ENCODE results near the gene FAM241B.

Gene FAM241B

DNA sequence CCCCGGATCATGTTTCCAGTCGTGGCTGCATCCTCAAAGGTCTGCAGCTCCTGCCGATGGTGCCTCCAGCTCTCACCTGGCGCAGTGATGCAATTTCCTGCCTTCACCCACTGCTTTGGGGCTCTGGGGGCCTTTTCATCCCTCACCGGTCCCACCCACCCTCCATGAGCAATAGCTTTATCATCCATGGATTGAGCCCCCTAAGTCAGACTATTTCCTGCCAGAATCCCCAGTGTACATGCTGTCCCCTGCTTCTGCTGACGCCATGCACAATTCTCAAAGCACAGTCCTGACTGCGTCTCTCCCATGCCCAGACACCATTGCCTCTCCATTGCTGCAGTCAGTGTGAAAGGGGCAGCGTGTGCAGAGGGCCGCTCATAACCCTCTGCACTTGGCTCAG is 49.7 kb downstream of the FAM241B start:
- no peak for DNase-seq (ENCODE audit: extremely low read depth, low read depth)
- TF ChIP-seq, protein P1, sequence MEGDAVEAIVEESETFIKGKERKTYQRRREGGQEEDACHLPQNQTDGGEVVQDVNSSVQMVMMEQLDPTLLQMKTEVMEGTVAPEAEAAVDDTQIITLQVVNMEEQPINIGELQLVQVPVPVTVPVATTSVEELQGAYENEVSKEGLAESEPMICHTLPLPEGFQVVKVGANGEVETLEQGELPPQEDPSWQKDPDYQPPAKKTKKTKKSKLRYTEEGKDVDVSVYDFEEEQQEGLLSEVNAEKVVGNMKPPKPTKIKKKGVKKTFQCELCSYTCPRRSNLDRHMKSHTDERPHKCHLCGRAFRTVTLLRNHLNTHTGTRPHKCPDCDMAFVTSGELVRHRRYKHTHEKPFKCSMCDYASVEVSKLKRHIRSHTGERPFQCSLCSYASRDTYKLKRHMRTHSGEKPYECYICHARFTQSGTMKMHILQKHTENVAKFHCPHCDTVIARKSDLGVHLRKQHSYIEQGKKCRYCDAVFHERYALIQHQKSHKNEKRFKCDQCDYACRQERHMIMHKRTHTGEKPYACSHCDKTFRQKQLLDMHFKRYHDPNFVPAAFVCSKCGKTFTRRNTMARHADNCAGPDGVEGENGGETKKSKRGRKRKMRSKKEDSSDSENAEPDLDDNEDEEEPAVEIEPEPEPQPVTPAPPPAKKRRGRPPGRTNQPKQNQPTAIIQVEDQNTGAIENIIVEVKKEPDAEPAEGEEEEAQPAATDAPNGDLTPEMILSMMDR (IDR thresholded peaks at IDR 0.05; ENCODE audit: low read depth, low read length): no peak

DNA sequence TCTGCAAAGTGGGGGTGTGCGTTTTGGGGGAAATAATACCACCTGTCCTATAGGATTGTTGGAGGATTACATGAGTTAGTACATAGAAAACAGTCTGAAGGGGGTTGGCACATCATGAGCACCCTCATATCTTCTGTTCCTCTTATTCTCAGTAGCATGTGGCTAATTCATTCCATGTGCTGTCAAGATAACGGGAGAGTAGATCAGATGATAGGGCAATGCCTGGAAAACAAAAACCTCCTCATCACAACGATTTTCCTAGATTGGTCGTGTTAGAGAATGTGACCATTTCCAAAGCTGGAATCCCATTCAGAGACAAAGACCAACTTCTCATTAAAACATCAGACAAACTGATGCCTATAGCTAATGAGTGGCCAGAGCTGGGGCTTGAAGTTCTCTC is 50.6 kb downstream of the FAM241B start:
- no peak for DNase-seq (ENCODE audit: extremely low read depth, low read depth)
- TF ChIP-seq, protein P1 (IDR thresholded peaks at IDR 0.05; ENCODE audit: low read depth, low read length): no peak

DNA sequence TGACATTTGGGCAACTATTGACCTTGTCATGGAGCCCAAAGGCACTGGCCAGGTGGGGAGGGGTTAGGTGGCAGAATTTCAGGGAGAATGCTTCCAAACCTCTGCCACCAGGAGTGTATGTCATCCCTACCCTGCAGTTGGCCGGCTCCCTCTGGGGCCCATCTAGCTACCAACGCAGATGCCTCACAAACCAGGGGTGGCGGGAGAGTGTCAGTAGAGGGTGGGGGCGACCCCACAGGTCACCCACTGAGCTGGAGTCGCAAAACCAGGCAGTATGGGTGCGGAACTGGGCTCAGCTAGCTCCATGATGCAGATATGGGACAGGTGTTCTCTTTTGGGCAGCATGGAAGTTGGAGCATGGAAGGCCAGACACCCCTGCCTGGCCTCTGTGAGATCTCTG is 51.4 kb downstream of the FAM241B start:
- DNase-seq (ENCODE audit: extremely low read depth, low read depth): no peak
- TF ChIP-seq, protein P1 (IDR thresholded peaks at IDR 0.05; ENCODE audit: low read depth, low read length): no peak

DNA sequence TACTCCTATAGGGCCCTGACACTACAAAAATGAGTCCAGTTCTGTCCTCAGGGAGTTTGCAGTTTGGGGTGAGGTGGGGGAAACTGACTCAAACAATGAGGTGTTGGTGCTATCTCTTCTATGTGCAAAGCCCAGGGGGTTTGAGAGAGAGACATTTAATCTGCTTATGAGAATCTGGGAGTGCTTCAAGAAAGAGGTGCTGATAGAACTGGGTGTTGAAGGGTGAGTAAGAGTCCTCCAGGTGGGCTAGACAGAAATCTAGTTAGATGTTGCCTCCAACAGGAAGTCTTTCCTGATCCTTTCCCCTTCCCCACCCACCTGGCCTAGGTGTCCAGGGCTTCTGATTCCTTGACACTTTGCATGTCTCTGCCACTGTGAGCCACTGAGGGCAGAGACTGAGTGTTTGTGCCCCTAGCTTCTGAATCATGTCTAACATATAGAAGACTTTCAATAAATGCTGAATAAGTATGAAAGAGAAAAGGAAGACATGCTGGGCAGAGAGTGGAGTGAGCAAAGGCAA is 53.0 kb downstream of the FAM241B start:
- no peak for DNase-seq (ENCODE audit: extremely low read depth, low read depth)
- TF ChIP-seq, protein P1 (IDR thresholded peaks at IDR 0.05; ENCODE audit: low read depth, low read length): no peak

Measured in AG09319 (cell line).